A673 (cell line): ENCODE results near the gene ELOB. TPM values are rescaled to one million over a fixed set of nuclear protein-coding genes. Genes with fewer than 3 reads are reported as not detected.

Experiments used
- BruUV-seq: library from RNA; stranded (reverse); fragments of 400-500 nt; replicated peaks from 2 replicates; lab custom pipeline; 2021; lab: Mats Ljungman, UMichigan
- CTCF ChIA-PET: fragments of 300-600 bp; sonication (Branson Sonifier 250); formaldehyde crosslinking; loops from one replicate; lab custom pipeline; 2022; ENCODE audit warnings: antibody characterized with exemption; lab: Charles Lee
- POLR2A ChIA-PET: fragments of 300-600 bp; sonication (Branson Sonifier 250); formaldehyde crosslinking; loops from one replicate; lab custom pipeline; 2022; ENCODE audit warnings: antibody characterized with exemption; ENCODE audit not compliant: low non-redundant PET; lab: Charles Lee
- DNase-seq: peaks from one replicate; pipeline ENCODE4 v3.0.0-alpha.2; 2015; ENCODE audit warnings: low spot score
- H3K27ac ChIP-seq: fragments of 200-600 bp; sonication (generic); 2 replicates; pipeline ENCODE4 v1.5.1; 2016; ENCODE audit warnings: mixed run types, low read depth, mild to moderate bottlenecking, mixed read lengths, antibody characterized with exemption, low read length; ENCODE audit not compliant: poor library complexity, severe bottlenecking
- H3K27me3 ChIP-seq: fragments of 200-600 bp; sonication (generic); replicated peaks from 2 replicates; pipeline ENCODE4 v1.6.1; 2017; ENCODE audit warnings: mixed run types, low read depth, mild to moderate bottlenecking, mixed read lengths, antibody characterized with exemption, low read length; ENCODE audit not compliant: insufficient read depth, poor library complexity
- H3K36me3 ChIP-seq: fragments of 200-600 bp; sonication (generic); 2 replicates; pipeline ENCODE4 v1.6.1; 2016; ENCODE audit warnings: mixed run types, mild to moderate bottlenecking, mixed read lengths, antibody characterized with exemption, low read length; ENCODE audit not compliant: insufficient read depth, poor library complexity, severe bottlenecking
- H3K4me1 ChIP-seq: fragments of 200-600 bp; sonication (generic); 2 replicates; pipeline ENCODE4 v1.6.1; 2017; ENCODE audit warnings: mixed run types, mild to moderate bottlenecking, mixed read lengths, antibody characterized with exemption, low read length; ENCODE audit not compliant: insufficient read depth, poor library complexity, severe bottlenecking
- H3K4me3 ChIP-seq: fragments of 200-600 bp; sonication (generic); 2 replicates; pipeline ENCODE4 v1.5.1; 2016; ENCODE audit warnings: low read depth, mixed run types, mild to moderate bottlenecking, mixed read lengths, low read length; ENCODE audit not compliant: poor library complexity, severe bottlenecking
- H3K9me3 ChIP-seq: fragments of 200-600 bp; sonication (generic); 2 replicates; pipeline ENCODE4 v1.6.1; 2016; ENCODE audit warnings: mixed run types, low read depth, mild to moderate bottlenecking, mixed read lengths, antibody characterized with exemption, low read length; ENCODE audit not compliant: poor library complexity, severe bottlenecking
- EZH2 ChIP-seq: fragments of 200-600 bp; sonication (generic); IDR thresholded peaks from 2 replicates; pipeline ENCODE4 v1.6.1; 2017; ENCODE audit warnings: borderline replicate concordance, low read depth, mild to moderate bottlenecking, mixed read lengths, antibody characterized with exemption, low read length; ENCODE audit not compliant: poor library complexity, severe bottlenecking
- intact Hi-C: fragments of 100-400 bp; cut with micrococcal nuclease; formaldehyde crosslinking; loops from one replicate; pipeline ENCODE4 v1.10.0; 2022; ENCODE audit not compliant: unreplicated experiment
- total RNA-seq: library from RNA; stranded (reverse); gene quantifications from 2 replicates; pipeline ENCODE4 v1.2.3, GENCODE V29; 2021
- TF ChIP-seq, protein P1 (sequence below): fragments of 300-800, 200-600 bp; sonication (generic); conservative IDR thresholded peaks from 2 replicates; pipeline ENCODE4 v1.5.1; 2017; ENCODE audit warnings: low read depth, mild to moderate bottlenecking, antibody characterized with exemption, low read length, moderate library complexity, mixed read lengths

Gene ELOB
- total RNA-seq, 1 experiment from 2014 or later, result 188 TPM

DNA sequence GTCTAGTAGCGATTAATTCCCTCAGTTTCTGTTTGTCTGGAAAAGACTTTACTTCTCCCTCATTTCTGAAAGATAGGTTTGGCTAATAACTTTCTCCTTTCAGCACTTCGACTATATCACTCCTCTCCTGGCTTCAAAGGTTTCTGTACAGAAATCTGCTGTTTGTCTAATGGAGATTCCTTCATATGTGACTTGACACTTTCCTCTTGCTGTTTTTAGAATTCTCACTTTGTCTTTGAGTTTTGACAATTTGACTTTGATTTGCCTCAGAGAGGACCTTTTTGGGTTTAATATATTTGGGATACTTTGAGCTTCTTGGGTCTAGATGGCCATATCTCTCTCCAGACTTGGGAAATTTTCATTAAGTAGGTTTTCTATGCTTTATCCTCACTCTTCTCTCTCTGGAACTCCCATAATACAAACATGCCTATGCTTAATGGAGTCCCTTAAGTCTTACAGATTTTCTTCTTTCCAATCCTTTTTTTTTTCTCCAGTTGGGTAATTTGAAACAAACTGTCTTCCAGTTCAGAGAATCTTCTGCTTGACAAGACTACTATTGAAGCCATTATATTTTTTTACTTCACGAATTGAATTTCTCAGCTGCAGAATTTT lies 32.2 kb upstream of the ELOB start:
- TF ChIP-seq, protein P1, sequence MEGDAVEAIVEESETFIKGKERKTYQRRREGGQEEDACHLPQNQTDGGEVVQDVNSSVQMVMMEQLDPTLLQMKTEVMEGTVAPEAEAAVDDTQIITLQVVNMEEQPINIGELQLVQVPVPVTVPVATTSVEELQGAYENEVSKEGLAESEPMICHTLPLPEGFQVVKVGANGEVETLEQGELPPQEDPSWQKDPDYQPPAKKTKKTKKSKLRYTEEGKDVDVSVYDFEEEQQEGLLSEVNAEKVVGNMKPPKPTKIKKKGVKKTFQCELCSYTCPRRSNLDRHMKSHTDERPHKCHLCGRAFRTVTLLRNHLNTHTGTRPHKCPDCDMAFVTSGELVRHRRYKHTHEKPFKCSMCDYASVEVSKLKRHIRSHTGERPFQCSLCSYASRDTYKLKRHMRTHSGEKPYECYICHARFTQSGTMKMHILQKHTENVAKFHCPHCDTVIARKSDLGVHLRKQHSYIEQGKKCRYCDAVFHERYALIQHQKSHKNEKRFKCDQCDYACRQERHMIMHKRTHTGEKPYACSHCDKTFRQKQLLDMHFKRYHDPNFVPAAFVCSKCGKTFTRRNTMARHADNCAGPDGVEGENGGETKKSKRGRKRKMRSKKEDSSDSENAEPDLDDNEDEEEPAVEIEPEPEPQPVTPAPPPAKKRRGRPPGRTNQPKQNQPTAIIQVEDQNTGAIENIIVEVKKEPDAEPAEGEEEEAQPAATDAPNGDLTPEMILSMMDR, result no peak
- TF ChIP-seq EZH2, result no peak
- BruUV-seq, result no TSS peak
- intact Hi-C loops, result no loop called here
- H3K9me3 ChIP-seq, result no peaks in the 10 kb centered on the region
- POLR2A ChIA-PET, result interaction anchor here (0.9 kb wide), 1 partner anchor 15 kb away, joined by 3 read pairs; no protein-coding TSS in a partner anchor
- no peaks in the 10 kb centered on the region for H3K36me3 ChIP-seq
- DNase-seq, result no peak
- H3K27ac ChIP-seq, result no peak overlapping the region
- peaks cover 9% of the 10 kb centered on the region for H3K4me1 ChIP-seq
- no peak overlapping the region for H3K4me3 ChIP-seq
- CTCF ChIA-PET, result no interaction called here
- H3K27me3 ChIP-seq, result peaks cover 3% of the 10 kb centered on the region

DNA sequence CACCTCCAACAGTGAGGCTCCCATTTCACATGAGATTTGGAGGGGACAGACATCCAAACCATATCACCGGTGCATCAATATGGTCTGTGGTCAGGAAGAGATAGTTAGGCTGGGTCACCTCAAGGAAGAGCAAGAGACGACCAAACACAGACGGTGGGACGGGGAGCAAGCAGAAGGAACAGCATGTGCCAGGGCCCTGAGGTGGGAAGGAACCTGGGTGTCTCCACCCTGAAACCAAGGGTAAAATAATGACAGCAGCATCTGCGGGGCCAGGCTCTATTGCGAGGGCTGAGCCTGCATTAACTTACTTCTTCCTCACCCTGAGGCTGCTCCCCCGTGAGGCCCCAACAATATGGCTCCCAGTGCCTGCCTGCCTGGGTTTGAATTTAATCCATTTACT lies 31.1 kb upstream of the ELOB start:
- ChIA-PET POLR2A (interaction anchor here (0.6 kb wide), 1 partner anchor 119 kb away, joined by 3 read pairs; no protein-coding TSS in a partner anchor), CTCF (no interaction called here)
- DNase-seq, result no peak
- Histone ChIP-seq H3K4me1 (peaks cover 9% of the 10 kb centered on the region), H3K27ac (no peak overlapping the region), H3K27me3 (peaks cover 11% of the 10 kb centered on the region), H3K36me3 (no peaks in the 10 kb centered on the region), H3K4me3 (no peak overlapping the region), H3K9me3 (peaks cover 10% of the 10 kb centered on the region)
- intact Hi-C loops, result no loop called here
- BruUV-seq, result no TSS peak
- TF ChIP-seq EZH2, result no peak
- TF ChIP-seq, protein P1, result no peak

GRCh38 chr16:2806286-2806685 lies 29.2 kb upstream of the ELOB start:
- Histone ChIP-seq H3K4me3 (no peak overlapping the region), H3K36me3 (no peaks in the 10 kb centered on the region), H3K4me1 (no peaks in the 10 kb centered on the region), H3K27ac (no peak overlapping the region), H3K9me3 (peaks cover 10% of the 10 kb centered on the region), H3K27me3 (peaks cover 14% of the 10 kb centered on the region)
- no TSS peak for BruUV-seq
- DNase-seq, result no peak
- ChIA-PET POLR2A (no interaction called here), CTCF (no interaction called here)
- TF ChIP-seq EZH2, result no peak
- TF ChIP-seq, protein P1, result no peak
- intact Hi-C loops, result no loop called here
